NCI-H1417 treated with DMSO at 0.1 percent for 48 hours (cell line): ENCODE measurements around the gene TMPRSS3.

Experiments used
- DNase-seq: peaks from one replicate; lab custom pipeline; 2025; lab: John Stamatoyannopoulos, UW

TMPRSS3 gene

GRCh38 chr21:42395905-42396651, at the start of gene TMPRSS3:
TMPRSS3 (minus strand) TSS chr21:42396052; CDS start chr21:42395417, 635 bp downstream.
- DNase-seq = no peak

GRCh38 chr21:42445311-42445710, 49.5 kb upstream of the TMPRSS3 start:
- DNase-seq = no peak

GRCh38 chr21:42444745-42445059, 48.9 kb upstream of the TMPRSS3 start:
- no peak for DNase-seq

DNA sequence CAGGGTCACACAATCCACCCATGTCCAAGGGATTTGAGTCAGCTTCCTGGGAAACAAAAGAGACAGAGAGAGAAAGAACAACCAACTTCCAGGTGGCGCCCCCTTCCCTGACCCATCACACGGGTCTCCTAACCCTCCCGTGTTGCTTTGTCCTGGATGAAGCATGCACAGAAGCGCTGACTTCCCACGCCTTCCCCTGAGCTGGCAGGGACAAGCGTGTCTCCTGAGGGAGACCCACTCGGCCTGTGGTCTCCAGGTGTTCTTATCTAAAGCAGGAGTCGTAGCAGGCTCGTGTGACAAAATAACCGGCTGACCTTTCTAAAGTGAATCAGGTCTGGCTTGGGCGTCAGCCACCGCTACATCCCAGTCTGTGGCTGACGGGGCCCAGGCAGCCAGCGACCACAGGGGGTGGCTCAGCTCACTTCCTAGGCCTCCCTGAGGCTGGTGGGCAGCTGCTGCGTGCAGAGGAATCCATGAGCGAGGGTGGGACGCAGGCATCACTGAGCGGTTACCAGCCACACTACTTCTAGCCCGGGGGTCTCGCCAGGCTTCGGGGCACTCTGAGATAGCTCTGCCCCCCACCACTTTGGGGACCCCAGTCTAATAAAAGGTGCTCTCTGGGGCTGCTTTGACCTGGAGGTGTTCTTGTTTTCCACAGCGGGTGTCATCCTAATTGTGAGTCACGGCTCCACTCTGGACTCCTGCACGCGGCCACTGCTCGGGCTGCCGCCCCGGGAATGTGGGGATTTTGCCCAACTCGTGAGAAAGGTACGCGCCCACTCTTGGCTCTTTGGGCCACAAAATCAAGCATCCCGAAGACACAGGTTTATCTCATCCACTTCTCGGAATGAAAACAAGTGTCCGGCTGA, 48.3 kb upstream of the TMPRSS3 start:
- DNase-seq = no peak

DNA sequence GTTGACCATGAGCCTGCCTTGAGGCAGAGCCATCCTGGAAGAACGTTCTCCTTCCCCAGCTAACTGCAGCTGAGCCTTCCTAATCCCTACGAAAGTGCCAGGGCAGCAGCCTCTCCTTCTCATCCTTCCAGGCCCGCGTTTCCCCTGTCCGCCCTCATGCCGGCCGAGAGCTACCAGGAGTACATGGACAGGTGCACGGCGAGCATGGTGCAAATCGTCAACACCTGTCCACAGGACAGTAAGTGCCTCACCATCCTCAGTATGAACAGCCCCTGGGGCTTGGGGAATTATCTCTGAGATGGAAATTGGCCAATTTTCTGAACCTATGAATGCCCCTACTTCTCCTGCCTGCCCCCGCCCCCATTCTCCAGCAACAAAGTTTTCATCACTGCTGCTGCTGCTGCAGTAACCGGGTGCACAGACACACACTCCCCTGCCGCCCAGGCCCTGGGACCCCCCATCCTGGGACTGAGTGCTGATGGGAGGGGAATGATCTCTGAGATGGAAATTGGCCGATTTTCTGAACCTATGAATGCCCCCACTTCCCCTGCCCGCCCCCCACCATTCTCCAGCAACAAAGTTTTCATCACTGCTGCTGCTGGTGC, 47.4 kb upstream of the TMPRSS3 start:
- no peak for DNase-seq

DNA sequence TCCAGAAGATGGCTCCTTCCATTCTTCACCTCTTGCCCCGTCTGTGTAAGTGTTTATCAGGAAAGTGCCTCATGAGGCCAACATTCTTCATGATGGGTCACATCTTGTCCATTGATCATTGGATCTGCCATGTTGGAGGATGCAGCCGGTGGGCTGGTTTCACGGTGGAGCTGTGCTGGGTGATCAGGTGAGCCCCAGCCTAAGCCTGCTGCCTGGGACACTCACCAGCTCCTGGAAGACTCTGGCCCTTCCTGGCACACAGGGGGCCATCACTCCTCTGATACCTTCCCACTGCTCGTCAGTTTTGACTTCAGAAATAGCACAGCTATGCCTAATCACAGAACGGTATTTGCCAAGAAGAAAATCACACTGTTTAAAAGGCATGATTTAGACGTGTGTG, 46.1 kb upstream of the TMPRSS3 start:
- no peak for DNase-seq

- no peak for DNase-seq
Measured at GRCh38 chr21:42440187-42440792, 44.4 kb upstream of the TMPRSS3 start.

DNA sequence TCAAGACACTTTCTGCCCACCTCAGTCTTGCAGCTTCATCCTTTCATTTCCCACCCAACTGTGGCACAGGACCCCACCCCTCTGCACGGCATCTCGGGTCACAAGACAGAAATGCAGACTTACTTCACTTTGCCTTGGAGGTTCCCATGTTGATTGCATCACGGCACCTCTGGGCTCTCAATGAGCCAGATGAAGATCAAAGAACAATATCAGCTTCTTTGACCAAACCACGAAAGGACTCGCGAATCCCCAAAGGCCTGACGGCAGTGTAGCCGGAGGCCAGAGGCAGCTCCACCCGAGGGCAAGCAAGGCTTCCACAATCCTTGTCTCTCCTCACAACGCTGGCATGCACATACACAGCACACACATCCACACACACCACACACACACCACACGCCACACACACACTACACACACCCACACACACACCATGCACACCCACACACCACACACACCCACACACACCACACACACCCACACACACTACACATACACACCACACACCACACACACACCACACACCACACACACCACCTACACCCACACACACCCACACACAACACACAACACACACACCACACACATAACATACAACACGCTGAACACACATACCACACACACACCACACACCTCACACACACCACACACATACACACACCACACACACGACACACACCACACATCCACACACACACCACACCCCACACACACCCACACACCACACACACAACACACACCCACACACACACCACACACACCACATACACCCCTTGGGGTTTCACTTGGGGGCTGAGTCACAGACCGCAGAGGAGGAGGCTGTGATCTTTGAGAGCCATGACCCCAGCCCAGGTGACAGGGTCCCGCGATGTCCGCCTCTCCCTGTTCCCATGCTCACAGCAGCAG, 43.7 kb upstream of the TMPRSS3 start:
- no peak for DNase-seq

DNA sequence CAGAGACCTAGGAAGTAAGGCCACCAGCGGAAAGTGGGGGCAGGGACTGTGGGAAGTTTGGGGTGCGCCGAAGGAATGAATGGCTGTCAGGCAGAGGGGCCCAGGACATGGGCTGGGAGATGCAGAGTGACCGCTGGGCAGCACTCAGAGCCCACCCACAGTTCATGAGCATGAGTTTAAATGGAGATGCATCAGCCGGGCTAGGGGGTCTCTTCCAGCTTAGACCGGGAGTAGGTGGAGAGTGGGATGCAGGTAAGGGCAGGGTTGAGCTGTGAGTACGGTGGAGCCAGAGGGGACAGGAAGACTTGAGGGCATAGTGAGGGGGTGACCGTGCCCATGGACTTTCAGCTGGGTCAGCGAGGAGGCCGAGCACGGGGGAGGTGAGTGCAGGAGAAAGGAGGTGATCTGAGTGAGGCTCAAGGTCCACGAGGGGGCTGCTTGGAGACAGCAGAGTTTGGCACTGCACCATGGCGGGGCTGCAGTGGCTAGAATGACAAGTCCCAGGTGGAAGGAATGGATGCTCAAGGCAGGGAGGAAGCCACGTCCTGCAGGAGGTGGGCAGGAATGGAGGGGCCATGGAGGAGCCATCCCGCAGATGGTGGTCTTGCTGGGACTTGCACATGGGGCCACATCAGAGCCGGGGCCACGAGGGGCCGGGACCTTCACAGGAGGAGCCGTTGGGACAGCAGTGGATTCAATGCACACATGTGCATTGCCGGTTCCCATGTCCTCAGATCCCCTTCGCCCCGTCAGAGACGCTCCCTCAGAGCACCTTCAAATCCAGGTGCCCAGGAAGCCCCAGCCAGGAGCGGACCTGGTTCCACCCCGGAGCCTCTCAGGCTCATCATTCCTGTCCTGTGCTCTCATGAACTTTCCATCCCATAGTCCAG, 42.7 kb upstream of the TMPRSS3 start:
- DNase-seq = no peak

GRCh38 chr21:42437786-42438185, 41.9 kb upstream of the TMPRSS3 start:
- DNase-seq = no peak

DNA sequence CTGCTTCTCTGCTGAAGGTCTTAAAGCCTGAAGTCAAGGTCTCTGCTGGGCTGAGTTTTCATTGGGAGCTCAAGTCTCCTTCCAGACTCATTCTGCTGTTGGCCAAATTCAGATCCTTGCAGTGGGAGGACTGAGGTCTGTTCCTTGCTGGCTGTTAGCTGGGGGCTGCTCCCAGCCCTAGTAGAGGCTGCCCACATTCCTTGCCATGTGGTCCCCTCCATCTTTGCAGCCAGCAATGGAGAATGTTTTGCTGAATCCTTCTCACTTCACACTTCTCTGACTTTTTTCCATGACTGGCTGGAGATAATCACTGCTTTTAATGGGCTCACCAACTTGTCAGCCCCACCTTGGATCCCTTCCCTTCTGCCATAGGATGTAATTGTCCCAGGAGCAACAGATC, 41.1 kb upstream of the TMPRSS3 start:
- DNase-seq = no peak

- no peak for DNase-seq
Measured at GRCh38 chr21:42435833-42436232, 40.0 kb upstream of the TMPRSS3 start.

DNA sequence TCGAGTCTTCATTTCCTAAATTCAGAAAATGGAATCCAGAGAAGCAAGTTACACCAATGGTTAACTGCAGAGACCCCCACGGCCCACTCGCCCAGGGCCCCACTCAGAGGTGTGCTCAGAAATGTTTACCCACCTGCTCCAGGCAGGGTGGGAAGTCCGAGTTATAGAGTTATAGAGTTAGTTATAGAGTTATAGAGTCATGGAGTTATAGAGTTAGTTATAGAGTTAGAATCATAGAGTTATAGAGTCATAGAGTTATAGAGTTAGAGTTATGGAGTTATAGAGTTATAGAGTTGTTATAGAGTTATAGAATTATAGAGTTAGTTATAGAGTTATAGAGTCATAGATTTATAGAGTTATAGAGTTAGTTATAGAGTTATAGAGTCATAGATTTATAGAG, 39.5 kb upstream of the TMPRSS3 start:
- DNase-seq = no peak

GRCh38 chr21:42434884-42435283, 39.0 kb upstream of the TMPRSS3 start:
- no peak for DNase-seq

DNA sequence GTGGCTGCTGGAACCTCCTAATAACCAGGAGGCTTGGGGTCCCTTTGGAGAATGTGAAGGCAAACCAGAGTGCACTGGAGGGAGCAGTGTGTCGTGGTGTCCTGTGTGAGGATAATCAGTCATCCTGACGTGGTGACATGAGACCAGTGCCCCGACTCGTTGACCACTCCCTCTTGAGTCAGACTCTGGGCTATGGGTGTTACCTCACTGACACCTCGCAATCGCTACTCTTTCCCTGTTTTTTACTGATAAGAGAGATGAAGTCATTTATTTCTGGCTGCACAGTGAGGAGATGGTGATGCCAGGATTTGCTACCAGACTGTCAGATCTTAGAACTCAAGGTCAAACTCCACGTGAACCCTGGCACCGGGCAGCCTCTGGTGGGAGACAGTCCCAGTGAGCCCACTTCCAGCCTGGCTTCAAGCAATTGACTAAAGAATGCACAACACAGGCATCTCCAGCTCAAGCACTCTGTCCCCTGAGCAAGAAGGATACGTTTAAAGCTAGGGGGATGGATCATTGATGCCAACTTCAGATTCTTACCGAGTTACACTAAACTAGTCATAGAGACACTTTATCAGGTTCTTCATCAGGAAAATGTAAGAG, 38.2 kb upstream of the TMPRSS3 start:
- no peak for DNase-seq

DNA sequence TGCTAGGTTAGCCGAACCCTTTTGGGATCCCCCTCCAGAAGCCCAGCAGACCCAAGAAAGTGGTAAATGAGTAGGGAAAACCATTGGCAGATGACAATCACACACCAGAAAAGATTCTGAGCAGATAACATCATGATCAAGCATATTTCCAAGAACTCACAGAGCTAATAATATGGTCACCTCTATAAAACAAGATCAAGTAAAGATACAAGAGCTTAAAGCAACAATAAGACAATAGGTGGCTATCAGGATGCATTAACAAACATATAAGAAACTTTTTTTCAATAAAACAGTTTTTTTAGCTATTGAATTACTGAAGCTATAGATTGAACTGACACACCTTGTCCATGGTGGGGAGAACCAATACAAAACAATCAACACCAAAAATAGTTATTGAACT, 36.8 kb upstream of the TMPRSS3 start:
- DNase-seq = no peak

DNA sequence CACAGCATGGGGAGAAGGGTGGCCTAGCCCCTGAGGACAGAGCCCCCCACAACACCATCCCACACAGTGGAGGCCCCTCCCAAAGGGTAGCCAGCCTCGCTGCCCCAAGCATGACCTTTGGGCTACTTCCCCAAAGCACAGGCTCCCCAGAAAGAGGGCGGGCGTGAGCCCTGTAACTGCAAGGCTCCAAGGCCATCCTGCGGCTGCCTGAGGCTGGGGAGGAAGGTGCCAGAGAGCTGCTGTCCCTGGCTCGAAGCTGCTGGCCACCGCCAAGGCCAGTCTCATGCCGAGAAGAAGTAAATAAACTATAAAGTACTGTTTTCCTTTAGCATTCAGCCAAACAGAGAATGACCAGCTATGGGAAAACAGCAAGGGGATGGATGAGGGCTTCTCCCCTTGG, 35.3 kb upstream of the TMPRSS3 start:
- no peak for DNase-seq

DNA sequence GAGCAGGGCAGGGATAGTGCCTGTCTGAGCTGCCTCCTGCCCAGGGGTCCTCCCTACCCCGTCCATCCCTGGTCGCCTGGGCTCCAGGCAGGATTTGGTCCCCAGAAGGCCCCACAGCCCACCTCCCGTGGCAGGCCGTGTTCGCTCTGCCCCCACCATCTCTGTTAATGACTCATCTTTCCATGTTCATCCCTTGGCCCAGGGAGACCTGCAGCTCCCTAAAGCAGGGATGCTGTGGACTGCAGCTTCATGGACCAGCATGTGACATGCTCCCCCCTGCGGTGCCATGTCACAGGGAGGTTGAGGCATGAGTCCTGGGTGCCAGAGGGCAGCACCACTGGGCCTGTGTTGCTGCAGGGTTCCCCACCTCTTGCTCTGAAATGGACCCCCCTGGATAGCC, 34.7 kb upstream of the TMPRSS3 start:
- DNase-seq = no peak

GRCh38 chr21:42429856-42430255, 34.0 kb upstream of the TMPRSS3 start:
- no peak for DNase-seq

GRCh38 chr21:42429021-42429420, 33.2 kb upstream of the TMPRSS3 start:
- DNase-seq = no peak
